Ureter (tissue), 1 donor: Measurements from ENCODE around the gene FGF19. TPM values are rescaled to one million over a fixed set of nuclear protein-coding genes. Genes with fewer than 3 reads are reported as not detected.
A peak's percentile ranks its signal among the peaks of the same experiment; 100 is the strongest.

Experiments
- DNase-seq: peaks from one replicate; pipeline ENCODE4 v3.0.0-alpha.2; 2020; ENCODE audit warnings: low spot score
- total RNA-seq: library from RNA; stranded (reverse); gene quantifications from one replicate; pipeline ENCODE4 v1.2.4, GENCODE V29; 2023
- donor health status: DM: yes; HTN: yes; CAD: no.

The FGF19 gene
- total RNA-seq, 1 donor from 2014 or later = not detected

- DNase-seq = no peak
These were observed 31.9 kb downstream of the FGF19 start for GRCh38 chr11:69671734-69672465.

GRCh38 chr11:69670158-69670845 is 33.5 kb downstream of the FGF19 start:
- DNase-seq = peak; percentile 87

DNA sequence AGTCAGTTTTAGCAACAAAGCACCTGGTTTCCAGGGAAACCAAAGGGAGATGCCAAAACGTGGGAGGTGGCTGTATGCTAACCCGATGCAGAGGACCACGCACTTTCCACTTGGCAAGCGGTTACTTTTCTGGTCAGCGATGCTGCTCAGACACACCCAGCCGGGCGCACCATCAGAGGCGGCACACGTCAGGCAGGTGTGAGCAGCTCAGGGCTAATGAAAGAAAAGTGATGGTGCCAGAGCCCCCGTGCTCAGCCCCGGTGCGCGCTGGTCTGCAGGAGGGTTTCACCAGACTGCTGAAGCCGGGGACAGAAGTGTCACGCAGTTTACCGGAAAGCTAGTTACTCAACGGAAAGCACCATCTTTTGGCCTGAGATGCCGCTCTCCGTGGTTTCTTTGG is 34.3 kb downstream of the FGF19 start:
- no peak for DNase-seq

- DNase-seq = no peak
These were observed 35.9 kb downstream of the FGF19 start for GRCh38 chr11:69667619-69668604.

DNA sequence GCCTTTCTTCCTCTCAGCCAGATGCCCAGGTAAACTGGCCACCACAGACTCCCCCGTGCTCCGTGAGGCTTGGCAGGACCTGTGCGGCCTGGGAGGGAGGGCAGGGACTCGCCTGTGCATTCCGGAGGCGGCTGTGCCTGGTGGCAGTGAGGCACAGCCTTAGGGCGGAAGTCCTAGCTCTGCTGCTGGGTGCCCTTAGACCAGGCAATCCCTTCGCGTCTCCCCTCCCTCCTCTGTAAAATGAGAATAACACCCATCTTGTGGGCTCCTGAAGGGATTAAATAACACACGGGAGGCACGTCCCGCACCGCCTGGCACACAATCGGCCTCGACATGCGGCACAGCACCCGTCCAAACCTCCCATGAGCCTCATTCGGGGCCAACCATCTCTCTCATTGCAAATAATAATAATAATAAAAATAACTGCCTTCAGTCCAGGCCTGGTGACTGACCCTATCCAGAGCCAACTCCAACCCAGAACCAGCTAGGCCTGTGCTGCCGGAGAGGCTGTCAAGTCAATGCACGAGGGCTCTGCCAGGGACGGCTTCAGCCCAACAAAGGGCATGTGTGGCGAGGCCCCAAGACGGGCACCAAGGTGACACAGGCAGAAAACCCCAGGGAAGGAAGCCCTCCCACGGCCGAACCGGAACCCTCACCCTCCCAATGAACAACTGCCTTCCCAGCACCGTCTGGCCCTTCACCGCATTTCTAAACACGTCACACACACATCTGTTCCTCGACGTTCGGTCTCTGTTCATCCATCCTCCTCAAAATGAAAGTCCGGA is 36.9 kb downstream of the FGF19 start:
- no peak for DNase-seq

- DNase-seq = no peak
These were observed 37.6 kb downstream of the FGF19 start for GRCh38 chr11:69666261-69666660.

GRCh38 chr11:69665669-69666068 is 38.2 kb downstream of the FGF19 start:
- DNase-seq = no peak

DNA sequence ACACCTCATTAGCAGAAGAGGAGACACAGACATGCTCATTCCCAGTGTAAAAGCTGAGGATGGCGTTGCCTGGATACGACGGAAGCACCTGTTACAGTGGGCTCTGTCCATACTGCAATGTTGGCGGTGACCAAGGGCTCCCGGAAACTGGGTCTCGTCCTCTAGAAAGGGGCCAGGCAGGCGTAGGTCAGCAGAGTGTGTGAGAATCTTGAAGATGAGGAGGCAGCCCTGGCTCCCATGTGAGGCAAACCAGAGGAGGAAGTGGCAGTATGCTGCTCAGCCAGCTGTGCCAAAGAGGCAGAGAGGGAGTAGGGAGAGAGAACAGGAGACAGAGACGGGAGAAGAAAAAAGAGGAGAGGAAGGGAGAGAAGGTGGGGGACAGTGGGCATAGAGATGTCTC is 38.9 kb downstream of the FGF19 start:
- DNase-seq = no peak

GRCh38 chr11:69664103-69664775 is 39.6 kb downstream of the FGF19 start:
- no peak for DNase-seq

DNA sequence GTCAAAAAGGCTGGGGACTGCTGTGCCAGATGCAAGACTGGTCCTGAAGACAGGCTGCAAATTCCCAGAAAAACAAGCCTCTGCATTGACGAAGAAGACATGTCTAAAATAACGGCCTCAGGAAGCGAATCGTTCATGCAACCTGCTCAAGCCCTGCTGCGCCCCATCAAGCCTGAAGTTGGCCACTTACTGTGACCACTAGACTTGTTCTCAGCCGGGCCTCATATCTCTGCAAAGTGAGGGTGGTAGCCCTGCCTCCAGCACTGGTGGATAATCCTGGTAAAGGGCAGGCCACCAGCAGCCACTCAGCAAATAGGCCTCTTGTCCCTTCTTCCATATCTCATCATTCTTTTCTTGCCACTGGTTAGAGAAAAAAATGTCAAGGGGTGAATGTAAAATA is 40.5 kb downstream of the FGF19 start:
- DNase-seq = no peak

- no peak for DNase-seq
These were observed 41.0 kb downstream of the FGF19 start for GRCh38 chr11:69662806-69663205.

DNA sequence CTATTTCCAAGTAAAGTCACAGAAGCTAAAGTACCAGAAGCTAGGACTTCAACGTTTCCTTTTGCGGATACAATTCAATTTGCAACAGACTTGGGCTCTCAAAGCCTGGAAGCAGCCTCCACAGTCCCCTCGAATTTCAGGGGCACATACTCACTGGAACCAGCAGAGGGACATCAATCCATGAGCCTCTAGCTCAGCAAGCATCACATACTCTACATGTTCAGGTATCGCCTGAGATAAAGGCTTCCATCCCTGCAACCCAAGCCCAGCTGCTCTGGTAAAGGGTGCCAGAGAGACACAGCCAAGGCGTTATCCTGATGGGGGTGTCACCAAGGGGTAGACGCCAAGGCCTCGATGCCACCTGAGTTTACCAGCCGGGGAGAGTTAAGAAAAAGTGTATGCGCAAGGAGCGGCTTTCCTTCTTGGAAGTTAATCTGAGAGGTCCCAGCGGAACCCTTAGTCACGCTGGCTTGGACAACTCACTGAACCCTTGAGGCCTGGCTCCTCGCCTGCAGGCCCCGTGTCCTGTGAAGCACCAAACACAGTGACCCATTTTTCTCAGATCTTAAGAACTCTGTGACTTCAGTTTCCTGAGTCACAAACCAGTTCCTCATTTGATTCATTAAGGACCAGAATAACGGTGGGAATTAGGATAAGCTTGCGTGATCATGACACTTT is 41.7 kb downstream of the FGF19 start:
- DNase-seq = no peak

DNA sequence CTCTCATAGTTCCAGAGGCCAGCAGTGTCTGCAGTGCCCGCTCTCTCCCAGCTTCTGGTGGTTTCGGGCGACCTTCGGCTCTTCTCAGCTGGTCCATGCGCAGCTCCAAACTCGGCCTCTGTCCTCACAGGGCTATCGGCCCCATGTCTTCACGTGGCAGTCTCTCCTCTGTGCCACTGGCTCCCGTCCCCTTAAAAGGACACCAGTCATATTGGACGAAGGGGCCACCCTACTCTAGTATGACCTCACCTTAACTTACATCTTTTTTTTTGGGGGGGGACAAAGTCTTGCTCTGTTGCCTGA is 42.5 kb downstream of the FGF19 start:
- no peak for DNase-seq

GRCh38 chr11:69660001-69660500 is 43.8 kb downstream of the FGF19 start:
- DNase-seq = no peak

- DNase-seq = no peak
These were observed 44.2 kb downstream of the FGF19 start for GRCh38 chr11:69659591-69659990.

GRCh38 chr11:69658626-69659450 is 45.0 kb downstream of the FGF19 start:
- DNase-seq = no peak

GRCh38 chr11:69657911-69658625 is 45.8 kb downstream of the FGF19 start:
- no peak for DNase-seq

- DNase-seq = no peak
These were observed 46.3 kb downstream of the FGF19 start for GRCh38 chr11:69657456-69657910.
